HG02970 (cell line): Measurements from ENCODE around the gene SF3B4.
A peak's percentile ranks its signal among the peaks of the same experiment; 100 is the strongest.
"Not testable (repeated sequence)": the region's sequence is repeated elsewhere in the genome, so short reads cannot be mapped to it uniquely, and the experiment has no call there.

Experiments
- ATAC-seq: cut with Tn5 transposase; IDR thresholded peaks from one replicate; pipeline ENCODE4 v1.9.1; 2021; ENCODE audit warnings: mild to moderate bottlenecking, moderate library complexity, moderate number of reproducible peaks; ENCODE audit not compliant: unreplicated experiment, low FRiP score

The SF3B4 gene

DNA sequence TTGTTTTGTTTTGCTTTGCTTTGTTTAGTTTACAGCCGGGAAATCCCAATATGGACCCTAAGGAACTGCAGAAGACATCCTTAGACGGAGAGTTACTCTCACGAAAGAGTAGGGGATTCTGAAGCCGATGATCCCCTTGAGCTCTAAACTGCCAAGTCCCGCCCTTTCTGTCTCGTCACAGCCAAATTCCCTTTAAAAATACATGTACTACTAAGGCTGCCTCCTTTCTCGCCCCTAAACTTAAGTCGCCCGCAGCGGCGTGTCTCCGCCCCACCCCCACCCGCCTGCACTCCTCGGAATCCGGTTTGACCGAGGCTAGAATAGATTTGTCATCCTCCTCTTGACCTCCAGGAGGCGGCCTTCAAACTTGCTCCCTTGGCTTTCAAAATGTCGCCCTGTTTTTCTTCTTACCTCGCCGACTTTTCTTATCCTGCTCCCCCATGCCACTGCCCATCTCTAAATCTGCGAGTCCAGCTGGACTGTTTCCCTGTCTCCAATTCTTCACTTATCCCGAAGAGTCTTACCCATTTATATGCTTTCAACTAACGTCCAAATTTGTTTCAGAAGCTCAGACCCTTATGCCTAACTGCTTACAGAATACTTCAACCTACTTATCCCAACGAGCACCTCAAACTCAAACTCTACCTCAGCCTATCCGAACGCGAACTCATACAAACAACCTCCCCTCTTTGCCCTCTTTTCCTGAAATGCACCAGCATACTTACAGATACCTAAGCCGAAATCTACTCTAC is 39.2 kb downstream of the SF3B4 start:
- no peak for ATAC-seq

DNA sequence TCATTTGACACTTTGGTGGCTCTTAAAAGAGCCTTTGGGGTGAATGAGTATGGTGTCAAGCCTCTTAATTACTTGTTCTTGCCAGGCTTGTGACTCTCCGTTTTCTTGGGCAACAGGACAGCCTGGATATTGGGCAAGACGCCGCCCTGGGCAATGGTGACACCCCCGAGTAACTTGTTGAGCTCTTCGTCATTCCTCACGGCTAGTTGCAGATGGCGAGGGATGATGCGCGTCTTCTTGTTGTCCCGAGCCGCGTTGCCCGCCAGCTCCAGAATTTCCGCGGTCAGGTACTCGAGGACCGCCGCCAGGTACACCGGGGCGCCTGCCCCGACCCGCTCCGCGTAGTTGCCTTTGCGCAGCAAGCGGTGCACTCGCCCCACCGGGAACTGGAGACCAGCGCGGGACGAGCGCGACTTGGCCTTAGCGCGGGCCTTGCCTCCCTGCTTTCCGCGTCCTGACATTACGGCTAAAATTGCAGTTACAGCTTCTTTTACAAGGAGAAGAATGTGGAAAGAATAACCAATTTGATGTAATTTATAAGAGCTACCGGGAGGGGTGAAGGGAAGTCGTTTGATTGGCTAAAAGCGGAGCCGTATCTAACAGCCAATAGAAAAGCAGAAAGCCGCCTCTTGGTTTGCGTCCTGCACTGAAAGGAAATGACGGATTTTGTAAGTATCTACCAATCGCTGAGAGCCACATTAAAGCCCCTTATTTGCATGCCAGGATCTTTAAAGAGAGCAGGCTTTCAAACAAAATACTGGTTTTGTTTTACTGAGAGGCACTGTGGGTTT is 40.0 kb downstream of the SF3B4 start:
- ATAC-seq: peak; percentile 38

DNA sequence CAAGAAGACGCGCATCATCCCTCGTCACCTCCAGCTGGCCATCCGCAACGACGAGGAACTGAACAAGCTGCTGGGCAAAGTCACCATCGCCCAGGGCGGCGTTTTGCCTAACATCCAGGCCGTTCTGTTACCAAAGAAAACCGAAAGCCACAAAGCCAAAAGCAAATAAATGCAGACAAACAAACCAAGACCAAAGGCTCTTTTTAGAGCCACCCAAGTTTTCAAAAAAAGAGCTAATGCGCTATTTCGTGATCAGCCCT is 40.5 kb downstream of the SF3B4 start:
- ATAC-seq: not testable (repeated sequence)

DNA sequence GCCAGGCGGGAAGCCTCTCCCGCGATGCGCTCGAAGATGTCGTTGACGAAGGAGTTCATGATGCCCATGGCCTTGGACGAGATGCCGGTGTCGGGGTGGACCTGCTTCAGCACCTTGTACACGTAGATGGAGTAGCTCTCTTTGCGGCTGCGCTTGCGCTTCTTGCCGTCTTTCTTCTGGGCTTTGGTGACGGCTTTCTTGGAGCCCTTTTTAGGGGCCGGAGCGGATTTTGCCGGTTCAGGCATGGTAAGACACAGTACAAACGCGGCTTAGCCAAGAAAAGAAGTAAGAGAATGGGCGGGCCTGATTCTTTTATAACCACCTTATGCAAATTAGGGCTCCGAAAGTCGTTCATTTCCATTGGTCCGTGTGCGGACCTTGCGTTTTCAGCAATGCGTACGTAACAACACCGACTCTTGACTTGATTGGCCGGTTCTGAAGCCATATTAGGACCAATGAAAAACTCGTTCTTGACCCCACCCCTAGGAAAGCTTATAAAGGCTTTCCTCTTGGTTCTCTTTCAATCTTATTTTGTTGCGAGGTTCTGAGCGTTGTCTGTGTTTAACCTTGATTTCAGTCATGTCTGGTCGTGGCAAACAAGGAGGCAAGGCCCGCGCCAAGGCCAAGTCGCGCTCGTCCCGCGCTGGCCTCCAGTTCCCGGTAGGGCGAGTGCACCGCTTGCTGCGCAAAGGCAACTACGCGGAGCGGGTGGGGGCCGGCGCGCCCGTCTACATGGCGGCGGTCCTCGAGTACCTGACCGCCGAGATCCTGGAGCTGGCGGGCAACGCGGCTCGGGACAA is 41.0 kb downstream of the SF3B4 start:
- peak; percentile 60 for ATAC-seq

DNA sequence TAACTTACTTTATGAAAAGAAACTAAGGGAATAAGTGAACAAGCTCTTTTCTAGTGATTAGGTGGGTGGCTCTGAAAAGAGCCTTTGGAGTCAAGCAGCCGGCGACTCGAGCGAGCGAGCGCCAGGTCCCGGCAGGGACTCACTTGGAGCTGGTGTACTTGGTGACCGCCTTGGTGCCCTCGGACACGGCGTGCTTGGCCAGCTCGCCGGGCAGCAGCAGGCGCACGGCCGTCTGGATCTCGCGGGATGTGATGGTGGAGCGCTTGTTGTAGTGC is 41.5 kb downstream of the SF3B4 start:
- ATAC-seq: not testable (repeated sequence)

DNA sequence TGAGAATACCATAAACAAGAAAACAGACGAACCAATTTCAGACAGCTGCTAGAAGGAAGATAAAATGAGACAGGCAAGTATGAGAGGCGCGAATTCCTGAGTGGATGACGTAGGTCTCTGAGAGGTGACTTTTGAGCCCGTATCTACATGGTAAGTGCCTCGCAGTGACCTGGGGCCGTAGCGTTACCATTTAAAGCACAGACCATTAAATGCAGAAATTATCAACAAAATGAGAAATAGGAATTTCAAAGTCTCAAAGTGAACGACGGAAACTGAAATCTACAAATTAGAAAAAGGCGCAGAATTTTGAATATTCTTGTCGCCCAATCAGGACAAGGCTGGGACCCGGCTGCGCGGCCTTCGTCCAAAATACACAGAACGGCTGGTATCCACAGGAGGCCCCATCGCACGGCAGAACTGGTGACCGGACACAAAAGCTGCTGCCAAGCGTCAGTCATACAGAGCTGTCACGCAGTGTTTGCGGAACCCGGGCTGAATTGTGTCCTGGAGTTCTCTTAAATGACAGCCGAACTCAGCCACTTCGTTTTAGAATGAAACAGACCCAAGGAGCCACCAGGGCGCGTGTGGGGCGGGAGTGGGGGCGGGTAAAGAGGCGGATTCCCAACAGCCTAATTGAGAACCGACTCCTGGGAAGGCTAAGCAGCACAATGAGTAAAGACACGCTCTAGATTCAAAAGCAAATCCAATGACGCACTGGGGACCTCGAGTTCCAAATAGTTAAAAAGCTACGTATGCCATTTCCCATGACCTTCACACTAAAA is 42.1 kb downstream of the SF3B4 start:
- no peak for ATAC-seq

DNA sequence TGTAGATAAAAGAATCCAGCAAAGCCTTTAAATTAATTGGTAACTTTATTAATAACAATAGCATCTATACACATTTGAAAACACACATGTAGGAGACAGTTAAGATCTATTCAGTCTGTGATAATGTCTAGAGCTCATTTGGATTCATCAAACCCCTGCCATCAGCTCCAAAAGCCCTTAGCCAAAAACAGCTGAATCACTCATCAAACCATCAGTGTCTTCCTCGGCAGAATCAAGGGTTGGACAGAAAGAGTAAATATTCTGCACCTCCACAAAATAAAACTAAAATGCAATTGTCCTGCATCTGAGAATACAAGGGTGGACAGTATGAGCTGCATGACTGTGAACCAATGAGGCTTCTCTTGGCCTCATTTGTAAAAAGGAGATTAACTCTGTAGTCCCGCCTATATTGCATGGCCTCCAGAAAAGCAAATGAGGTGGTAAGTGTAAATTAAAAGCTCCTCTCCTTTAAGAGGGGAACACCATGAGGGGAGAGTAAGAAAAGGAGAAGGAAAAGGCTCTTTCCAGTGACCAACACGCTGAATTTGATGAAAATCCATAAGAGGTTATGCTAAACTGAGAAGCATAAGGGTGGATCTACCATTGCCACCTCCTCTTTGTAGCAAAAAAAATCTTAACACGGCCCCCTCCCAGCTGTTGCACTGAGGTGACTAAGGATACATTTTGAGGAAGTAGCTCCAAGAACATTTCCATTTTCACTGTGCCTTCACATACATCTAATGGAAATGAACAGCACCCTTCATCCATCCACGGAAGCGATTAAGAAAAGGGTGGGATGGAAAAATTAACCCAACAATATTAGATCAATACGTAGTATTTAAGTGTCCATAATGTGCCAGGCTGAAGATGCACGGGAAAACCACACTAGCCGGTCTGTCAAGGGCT is 42.9 kb downstream of the SF3B4 start:
- no peak for ATAC-seq

DNA sequence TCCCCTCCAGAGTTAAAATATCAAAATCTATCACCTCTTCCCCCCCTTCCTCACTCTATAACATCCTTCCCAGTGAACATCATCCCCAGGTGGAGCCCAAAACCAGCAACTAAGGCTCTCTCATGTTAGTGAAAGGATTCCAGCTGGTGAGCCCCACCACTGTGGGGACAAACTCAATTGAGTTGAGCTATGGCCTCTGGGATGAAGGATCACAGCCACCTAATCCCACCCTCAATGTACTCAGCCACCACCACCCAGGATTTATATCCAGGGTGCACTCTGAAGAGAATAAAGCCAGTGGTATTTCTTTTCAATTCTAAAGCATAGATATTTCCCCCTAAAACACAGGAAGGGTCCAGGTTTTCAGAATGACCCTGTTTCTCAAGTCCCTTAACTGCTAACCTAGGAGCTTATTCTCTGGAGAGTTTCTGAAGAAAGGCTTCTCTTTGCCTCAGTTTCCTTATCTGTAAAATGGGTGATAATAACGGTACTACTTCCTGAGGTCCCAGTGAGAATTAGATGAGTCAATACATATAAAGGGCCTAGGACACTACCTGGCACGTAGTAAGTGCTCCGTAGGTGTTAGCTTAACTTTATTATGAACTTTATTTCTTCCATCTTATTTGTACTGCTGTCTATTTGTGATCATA is 43.9 kb downstream of the SF3B4 start:
- ATAC-seq: no peak

DNA sequence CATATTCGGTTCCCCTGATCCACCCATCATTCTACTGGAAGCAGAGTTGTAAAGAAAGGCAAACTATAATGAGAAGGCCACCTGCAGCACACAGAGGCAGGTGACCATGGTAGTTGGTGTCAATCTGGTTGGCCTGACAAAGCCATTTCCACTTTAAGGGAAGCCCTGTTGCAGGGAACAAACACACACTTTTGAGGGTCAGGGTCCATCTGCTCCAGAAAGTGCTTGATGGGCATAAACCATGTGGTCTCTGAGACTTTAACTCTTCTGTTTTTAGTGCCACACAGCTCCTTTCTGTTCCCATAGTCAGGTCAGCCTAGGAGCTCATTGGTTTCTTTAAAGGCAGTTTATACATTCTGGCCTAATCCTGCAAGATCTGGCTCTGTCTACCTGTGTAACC is 45.7 kb downstream of the SF3B4 start:
- no peak for ATAC-seq

DNA sequence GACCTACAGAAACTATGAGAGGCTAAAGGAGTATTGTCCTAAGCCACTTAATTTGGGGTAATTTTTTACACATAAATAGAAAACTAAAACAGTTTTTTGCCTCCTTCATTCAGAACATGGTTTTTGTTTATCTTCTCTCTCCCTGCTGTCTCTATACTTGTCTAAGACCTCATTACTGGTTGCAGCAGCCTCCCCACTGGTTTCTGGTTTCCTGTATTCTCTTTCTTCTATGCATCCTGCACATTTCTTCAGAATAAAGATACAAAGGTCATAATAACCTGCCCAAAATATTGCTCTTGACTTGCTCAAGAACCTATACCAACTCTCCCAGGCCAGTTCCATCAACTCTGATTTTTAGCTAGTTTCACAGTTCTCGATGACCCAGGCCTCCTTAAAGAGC is 48.0 kb downstream of the SF3B4 start:
- no peak for ATAC-seq

DNA sequence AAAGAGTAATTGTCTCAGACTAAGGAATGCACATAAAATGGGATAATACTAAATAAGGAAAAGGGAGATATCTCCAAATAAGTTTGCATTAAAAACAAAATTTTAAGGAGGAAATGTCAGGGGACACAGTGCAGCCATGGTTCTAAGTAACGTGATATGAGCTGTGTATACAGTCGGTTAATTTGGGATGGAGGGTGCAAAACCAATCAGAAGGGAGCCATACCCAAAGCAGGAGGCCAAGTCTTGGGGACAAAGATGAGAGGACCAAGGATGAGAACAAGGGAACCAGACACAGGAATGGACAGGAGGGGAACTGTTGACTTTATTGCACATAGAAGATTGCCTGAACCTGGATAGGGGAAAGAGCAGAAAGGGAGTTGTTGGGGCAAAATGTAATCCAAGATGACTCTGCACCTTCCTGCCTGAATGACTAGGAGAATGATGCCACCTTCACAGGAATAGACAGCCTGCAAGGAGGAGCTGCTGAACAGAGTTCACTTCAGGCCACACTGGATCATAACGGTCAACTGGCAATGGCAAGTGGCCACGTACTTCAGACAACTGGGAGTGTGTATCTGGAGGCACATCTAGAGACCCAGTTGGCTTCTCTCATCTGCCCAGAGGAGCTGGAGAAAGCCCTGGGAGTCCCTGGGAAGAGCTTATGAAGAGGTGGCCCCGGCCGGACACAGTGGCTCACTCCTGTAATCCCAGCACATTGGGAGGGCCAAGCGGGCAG is 50.2 kb downstream of the SF3B4 start:
- no peak for ATAC-seq
